Measurements from ENCODE around the gene CRYBG1.

DNA sequence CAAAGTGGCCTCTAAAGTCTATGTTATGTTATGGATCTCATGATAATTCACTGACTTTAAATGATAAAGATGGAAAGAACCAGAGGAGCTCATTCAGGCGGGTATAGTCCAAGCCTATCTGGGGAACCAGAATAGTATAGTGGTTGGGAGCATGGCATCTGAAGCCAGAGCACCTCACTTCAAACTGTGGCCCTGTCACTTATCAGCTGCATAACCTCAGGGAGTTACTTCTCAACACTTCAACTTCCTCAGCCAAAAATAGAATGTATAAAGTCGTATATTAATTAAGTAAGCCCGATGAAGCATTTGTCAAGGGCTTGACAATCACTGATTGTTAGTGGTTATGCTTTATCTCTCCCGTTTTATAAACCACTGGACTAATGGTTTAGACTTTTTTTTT is 156.1 kb downstream of the CRYBG1 start:
- TF ChIP-seq, protein P1, sequence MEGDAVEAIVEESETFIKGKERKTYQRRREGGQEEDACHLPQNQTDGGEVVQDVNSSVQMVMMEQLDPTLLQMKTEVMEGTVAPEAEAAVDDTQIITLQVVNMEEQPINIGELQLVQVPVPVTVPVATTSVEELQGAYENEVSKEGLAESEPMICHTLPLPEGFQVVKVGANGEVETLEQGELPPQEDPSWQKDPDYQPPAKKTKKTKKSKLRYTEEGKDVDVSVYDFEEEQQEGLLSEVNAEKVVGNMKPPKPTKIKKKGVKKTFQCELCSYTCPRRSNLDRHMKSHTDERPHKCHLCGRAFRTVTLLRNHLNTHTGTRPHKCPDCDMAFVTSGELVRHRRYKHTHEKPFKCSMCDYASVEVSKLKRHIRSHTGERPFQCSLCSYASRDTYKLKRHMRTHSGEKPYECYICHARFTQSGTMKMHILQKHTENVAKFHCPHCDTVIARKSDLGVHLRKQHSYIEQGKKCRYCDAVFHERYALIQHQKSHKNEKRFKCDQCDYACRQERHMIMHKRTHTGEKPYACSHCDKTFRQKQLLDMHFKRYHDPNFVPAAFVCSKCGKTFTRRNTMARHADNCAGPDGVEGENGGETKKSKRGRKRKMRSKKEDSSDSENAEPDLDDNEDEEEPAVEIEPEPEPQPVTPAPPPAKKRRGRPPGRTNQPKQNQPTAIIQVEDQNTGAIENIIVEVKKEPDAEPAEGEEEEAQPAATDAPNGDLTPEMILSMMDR (conservative IDR thresholded peaks at IDR 0.05 in 1 of 2, IDR thresholded peaks at IDR 0.05 in 1 of 2; ENCODE audit: extremely low read depth in 1 of 2, insufficient read depth in 1 of 2, low read depth in 1 of 2, low read length in 2 of 2): no peak
- no peak for TF ChIP-seq EZH2 (IDR thresholded peaks at IDR 0.05; ENCODE audit: borderline replicate concordance, low read length)

Data from mammary epithelial cell (primary cell).